OCI-LY3 (cell line): Measurements from ENCODE around the gene SFI1.
A peak's percentile ranks its signal among the peaks of the same experiment; 100 is the strongest.

Experiments
- H2AFZ ChIP-seq: fragments of 200-600, 300-600 bp; shearing (Covaris generic); 2 replicates; pipeline ENCODE4 v1.6.0; 2014; ENCODE audit warnings: antibody characterized with exemption, low read depth, low read length
- H3K27ac ChIP-seq: fragments of 200-600, 300-600 bp; sonication (generic); 2 replicates; pipeline ENCODE4 v1.5.1; 2014; ENCODE audit warnings: mild to moderate bottlenecking, low read length, moderate library complexity, mixed read lengths
- H3K27me3 ChIP-seq: fragments of 200-600, 300-600 bp; sonication (generic); 2 replicates; pipeline ENCODE4 v1.6.1; 2014; ENCODE audit warnings: low read depth, low read length, mixed read lengths
- H3K36me3 ChIP-seq: fragments of 200-600, 300-600 bp; sonication (generic); replicated peaks from 2 replicates; pipeline ENCODE3; 2014; ENCODE audit warnings: low read depth, low read length, mixed read lengths
- H3K4me1 ChIP-seq: fragments of 300-600, 200-600 bp; sonication (generic); 2 replicates; pipeline ENCODE4 v1.6.1; 2014; ENCODE audit warnings: low read length, mixed read lengths
- H3K4me2 ChIP-seq: fragments of 200-600, 300-600 bp; sonication (generic); 2 replicates; pipeline ENCODE4 v1.6.1; 2014; ENCODE audit warnings: low read length, mixed read lengths
- H3K4me3 ChIP-seq: fragments of 300-600, 200-600 bp; sonication (generic); 2 replicates; pipeline ENCODE4 v1.5.1; 2014; ENCODE audit warnings: antibody characterized with exemption, mild to moderate bottlenecking, low read length, moderate library complexity
- H3K79me2 ChIP-seq: fragments of 300-600, 200-600 bp; shearing (Covaris generic); 2 replicates; pipeline ENCODE4 v1.6.1; 2014; ENCODE audit warnings: mild to moderate bottlenecking, low read length, mixed read lengths
- H3K9ac ChIP-seq: fragments of 300-600, 200-600 bp; shearing (Covaris generic); 2 replicates; pipeline ENCODE4 v1.6.0; 2014; ENCODE audit warnings: mild to moderate bottlenecking, low read length, moderate library complexity
- H3K9me3 ChIP-seq: fragments of 200-600, 300-600 bp; shearing (Covaris generic); 2 replicates; pipeline ENCODE4 v1.6.1; 2014; ENCODE audit warnings: low read length, mixed read lengths; ENCODE audit not compliant: insufficient read depth
- H4K20me1 ChIP-seq: fragments of 200-600, 300-600 bp; sonication (generic); 2 replicates; pipeline ENCODE4 v1.6.1; 2016; ENCODE audit warnings: low read length, mixed read lengths; ENCODE audit not compliant: insufficient read depth
- CTCF ChIP-seq: fragments of 200-600, 300-600 bp; sonication (generic); IDR thresholded peaks from 2 replicates; pipeline ENCODE4 v1.5.1; 2014; ENCODE audit warnings: antibody characterized with exemption, low read length, low read depth
- EZH2phosphoT487 ChIP-seq: fragments of 200-600 bp; shearing (Covaris generic); IDR thresholded peaks from 2 replicates; pipeline ENCODE4 v1.6.1; 2018; ENCODE audit warnings: antibody characterized with exemption, mixed run types, low read depth

The SFI1 gene

DNA sequence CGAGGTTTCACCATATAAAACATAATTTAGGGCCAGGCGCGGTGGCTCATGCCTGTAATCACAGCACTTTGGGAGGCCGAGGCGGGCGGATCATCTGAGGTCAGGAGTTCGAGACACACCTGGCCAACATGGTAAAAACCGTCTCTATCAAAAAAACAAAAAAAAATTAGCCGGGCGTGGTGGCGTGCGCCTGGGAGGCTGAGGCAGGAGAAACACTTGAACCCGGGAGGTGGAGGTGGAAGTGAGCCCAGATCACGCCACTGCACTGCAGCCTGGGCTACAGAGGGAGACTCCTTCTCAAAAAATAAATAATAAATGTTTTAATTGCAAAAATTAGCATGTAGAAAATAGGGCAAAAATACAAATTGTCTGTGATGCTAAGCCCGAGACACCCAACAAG lies 993 bp upstream of the SFI1 start:
- Histone ChIP-seq H3K79me2 (peaks cover 52% of the 10 kb centered on the region), H3K27me3 (no peaks in the 10 kb centered on the region), H3K27ac (peak overlapping the region; percentile 95), H3K36me3 (peaks cover 30% of the 10 kb centered on the region), H3K9me3 (peaks cover 6% of the 10 kb centered on the region), H2AFZ (peak overlapping the region; percentile 32; the same call in 1 of the 2 replicates), H3K4me1 (peaks cover 42% of the 10 kb centered on the region), H3K9ac (peak overlapping the region; percentile 89), H4K20me1 (no peaks in the 10 kb centered on the region), H3K4me3 (peak overlapping the region; percentile 85), H3K4me2 (peak overlapping the region; percentile 80)
- no peak for TF ChIP-seq CTCF
- TF ChIP-seq EZH2phosphoT487 = no peak

DNA sequence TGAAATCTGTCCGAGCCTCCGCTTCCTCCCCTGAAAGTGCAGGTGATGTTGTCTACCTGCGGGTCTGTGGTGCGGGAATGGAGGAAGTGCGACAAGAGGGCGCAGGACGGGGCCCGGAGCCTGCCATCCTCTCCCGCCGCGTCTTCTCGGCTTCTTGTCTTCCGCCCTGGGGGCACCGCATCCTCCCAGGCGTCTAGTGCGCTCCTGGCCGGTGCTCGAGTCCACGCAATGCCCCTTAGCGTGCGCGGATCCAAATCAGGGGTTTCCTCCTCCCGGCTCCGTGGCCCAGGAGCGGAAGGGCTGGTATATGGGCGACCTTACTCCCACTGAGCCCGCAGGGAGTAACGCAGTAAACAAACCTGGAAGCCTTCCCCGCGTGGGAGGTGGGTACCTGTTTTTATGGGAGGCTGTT lies 405 bp downstream of the SFI1 start:
- no peaks in the 10 kb centered on the region for H3K27me3 ChIP-seq
- H3K4me3 ChIP-seq = peak overlapping the region; percentile 85
- H3K27ac ChIP-seq = peak overlapping the region; percentile 95
- peak overlapping the region; percentile 89 for H3K9ac ChIP-seq
- peak overlapping the region; percentile 73 for H2AFZ ChIP-seq
- no peak for TF ChIP-seq CTCF
- no peak for TF ChIP-seq EZH2phosphoT487
- peaks cover 21% of the 10 kb centered on the region for H3K36me3 ChIP-seq
- H4K20me1 ChIP-seq = 0 out of 2 replicates have a peak, but pooled peaks cover 4% of the 10 kb centered on the region
- H3K9me3 ChIP-seq = peaks cover 6% of the 10 kb centered on the region
- H3K4me2 ChIP-seq = peak overlapping the region; percentile 80
- H3K79me2 ChIP-seq = peaks cover 46% of the 10 kb centered on the region
- H3K4me1 ChIP-seq = peaks cover 32% of the 10 kb centered on the region

- peak overlapping the region; percentile 89 for H3K9ac ChIP-seq
- TF ChIP-seq EZH2phosphoT487 = no peak
- no peak for TF ChIP-seq CTCF
- peaks cover 19% of the 10 kb centered on the region for H3K36me3 ChIP-seq
- H3K9me3 ChIP-seq = peaks cover 6% of the 10 kb centered on the region
- 0 out of 2 replicates have a peak, but pooled peaks cover 8% of the 10 kb centered on the region for H4K20me1 ChIP-seq
- peak overlapping the region; percentile 85 for H3K4me3 ChIP-seq
- peak overlapping the region; percentile 95 for H3K27ac ChIP-seq
- no peaks in the 10 kb centered on the region for H3K27me3 ChIP-seq
- peaks cover 32% of the 10 kb centered on the region for H3K4me1 ChIP-seq
- peak overlapping the region; percentile 80 for H3K4me2 ChIP-seq
- H3K79me2 ChIP-seq = peaks cover 47% of the 10 kb centered on the region
- 0 out of 2 replicates have a peak overlapping the region, but pooled peaks have one; percentile 73 for H2AFZ ChIP-seq
Measured at GRCh38 chr22:31497148-31497938, 1.0 kb downstream of the SFI1 start.

- no peaks in the 10 kb centered on the region for H3K27me3 ChIP-seq
Measured at GRCh38 chr22:31501738-31502137, 5.4 kb downstream of the SFI1 start.

More at GRCh38 chr22:31501738-31502137, 5.4 kb downstream of the SFI1 start:
- TF ChIP-seq CTCF (no peak), EZH2phosphoT487 (no peak)
- Histone ChIP-seq H3K79me2 (peaks cover 80% of the 10 kb centered on the region), H3K9me3 (peaks cover 6% of the 10 kb centered on the region), H2AFZ (no peak overlapping the region), H4K20me1 (peaks cover 27% of the 10 kb centered on the region), H3K4me3 (no peak overlapping the region), H3K9ac (no peak overlapping the region), H3K27ac (no peak overlapping the region), H3K36me3 (peaks cover 31% of the 10 kb centered on the region), H3K4me2 (no peak overlapping the region), H3K4me1 (peaks cover 7% of the 10 kb centered on the region; the same call in 1 of the 2 replicates)
